Subcutaneous adipose tissue (tissue), 4 donors: ENCODE results near the gene WWOX. TPM values are rescaled to one million over a fixed set of nuclear protein-coding genes. Genes with fewer than 3 reads are reported as not detected.

Experiments
- total RNA-seq, 4 donors: library from RNA; depleted of rRNA; stranded (reverse); fragments of >200 nt; gene quantifications; one replicate each; pipeline ENCODE4 v1.1.0, GENCODE V29; 2016
- TF ChIP-seq, protein P1 (sequence below): fragments of 450-650 bp; IDR thresholded peaks from one replicate; pipeline ENCODE4 v1.5.1; 2016; ENCODE audit warnings: low read depth, mild to moderate bottlenecking, control low read depth, antibody characterized with exemption, moderate library complexity

The WWOX gene
- total RNA-seq, 4 donors from 2014 or later, result 31.4 to 67.8 (median 46.0) TPM

GRCh38 chr16:78895681-78896080, 796.2 kb downstream of the WWOX start:
- TF ChIP-seq, protein P1, sequence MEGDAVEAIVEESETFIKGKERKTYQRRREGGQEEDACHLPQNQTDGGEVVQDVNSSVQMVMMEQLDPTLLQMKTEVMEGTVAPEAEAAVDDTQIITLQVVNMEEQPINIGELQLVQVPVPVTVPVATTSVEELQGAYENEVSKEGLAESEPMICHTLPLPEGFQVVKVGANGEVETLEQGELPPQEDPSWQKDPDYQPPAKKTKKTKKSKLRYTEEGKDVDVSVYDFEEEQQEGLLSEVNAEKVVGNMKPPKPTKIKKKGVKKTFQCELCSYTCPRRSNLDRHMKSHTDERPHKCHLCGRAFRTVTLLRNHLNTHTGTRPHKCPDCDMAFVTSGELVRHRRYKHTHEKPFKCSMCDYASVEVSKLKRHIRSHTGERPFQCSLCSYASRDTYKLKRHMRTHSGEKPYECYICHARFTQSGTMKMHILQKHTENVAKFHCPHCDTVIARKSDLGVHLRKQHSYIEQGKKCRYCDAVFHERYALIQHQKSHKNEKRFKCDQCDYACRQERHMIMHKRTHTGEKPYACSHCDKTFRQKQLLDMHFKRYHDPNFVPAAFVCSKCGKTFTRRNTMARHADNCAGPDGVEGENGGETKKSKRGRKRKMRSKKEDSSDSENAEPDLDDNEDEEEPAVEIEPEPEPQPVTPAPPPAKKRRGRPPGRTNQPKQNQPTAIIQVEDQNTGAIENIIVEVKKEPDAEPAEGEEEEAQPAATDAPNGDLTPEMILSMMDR, result no peak

- TF ChIP-seq, protein P1, result no peak
Measured at GRCh38 chr16:78896280-78896679, 796.8 kb downstream of the WWOX start.

DNA sequence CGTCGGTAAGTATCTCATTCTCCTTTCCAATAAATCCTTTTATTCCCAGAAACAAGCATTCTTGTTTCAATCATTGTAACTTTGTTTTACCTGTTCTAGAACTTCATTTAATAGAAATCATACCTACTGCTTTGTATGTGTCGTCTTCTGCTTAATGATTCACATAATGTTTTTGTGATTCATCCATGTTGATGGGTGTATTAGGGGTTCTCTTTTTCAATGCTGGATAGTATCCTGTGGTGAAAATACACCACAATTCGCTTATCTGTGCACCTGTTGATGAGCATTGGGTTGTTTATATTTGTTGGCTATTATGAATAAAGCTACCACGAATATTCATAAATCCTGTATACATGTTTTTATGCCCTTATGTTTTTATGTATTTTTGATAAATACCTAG, 797.8 kb downstream of the WWOX start:
- TF ChIP-seq, protein P1, result no peak

- TF ChIP-seq, protein P1, result no peak
Measured at GRCh38 chr16:78900044-78900811, 800.8 kb downstream of the WWOX start.

- TF ChIP-seq, protein P1, result no peak
Measured at GRCh38 chr16:78900966-78901365, 801.5 kb downstream of the WWOX start.

GRCh38 chr16:78902321-78902720, 802.9 kb downstream of the WWOX start:
- TF ChIP-seq, protein P1, result no peak

DNA sequence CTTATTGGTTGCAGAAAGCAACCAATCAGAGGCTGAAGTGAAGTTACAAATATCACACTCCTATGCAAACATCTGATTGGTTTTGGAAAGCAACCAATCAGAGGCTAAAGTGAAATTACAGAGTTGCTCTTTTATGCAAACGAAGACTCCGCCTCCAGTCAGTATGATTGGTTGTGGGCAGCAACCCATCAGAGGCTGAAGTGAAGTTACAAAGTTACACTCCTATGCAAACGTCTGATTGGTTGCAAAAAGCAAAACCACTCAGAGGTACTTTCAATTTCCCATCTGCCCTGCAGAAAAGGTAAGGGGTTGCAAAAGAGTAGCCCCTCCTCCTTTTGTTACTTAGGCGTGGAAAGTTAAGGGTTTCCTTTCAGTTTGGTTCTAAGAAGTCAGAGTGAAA, 803.8 kb downstream of the WWOX start:
- TF ChIP-seq, protein P1, result no peak
